Measurements from ENCODE around the gene UBAC1. TPM values are rescaled to one million over a fixed set of nuclear protein-coding genes. Genes with fewer than 3 reads are reported as not detected.

Gene UBAC1
- 35.9 and 36.2 TPM in 2 replicates for total RNA-seq

- peak; percentile 97 for DNase-seq
Observed at GRCh38 chr9:135961277-135961715, at the start of gene UBAC1. UBAC1 (minus strand) TSS chr9:135961373; CDS start chr9:135961162, 211 bp downstream.

GRCh38 chr9:136010615-136011361 lies 49.6 kb upstream of the UBAC1 start:
- DNase-seq: peak; percentile 75

- no peak for DNase-seq
Observed at GRCh38 chr9:136010176-136010575, 49.0 kb upstream of the UBAC1 start.

- no peak for DNase-seq
Observed at GRCh38 chr9:136009516-136009915, 48.3 kb upstream of the UBAC1 start.

- DNase-seq: no peak
Observed at GRCh38 chr9:136008693-136008997, 47.5 kb upstream of the UBAC1 start.

GRCh38 chr9:136007934-136008692 lies 46.9 kb upstream of the UBAC1 start:
- DNase-seq: peak; percentile 77

GRCh38 chr9:136007276-136007933 lies 46.2 kb upstream of the UBAC1 start:
- DNase-seq: peak; percentile 27

- DNase-seq: no peak
Observed at GRCh38 chr9:136006169-136006568, 45.0 kb upstream of the UBAC1 start.

- no peak for DNase-seq
Observed at GRCh38 chr9:136004712-136005111, 43.5 kb upstream of the UBAC1 start.

- DNase-seq: no peak
Observed at GRCh38 chr9:136004219-136004618, 43.0 kb upstream of the UBAC1 start.

- no peak for DNase-seq
Observed at GRCh38 chr9:136003411-136004218, 42.4 kb upstream of the UBAC1 start.

GRCh38 chr9:136002881-136003280 lies 41.7 kb upstream of the UBAC1 start:
- no peak for DNase-seq

- DNase-seq: no peak
Observed at GRCh38 chr9:136002215-136002614, 41.0 kb upstream of the UBAC1 start.

- DNase-seq: no peak
Observed at GRCh38 chr9:136001231-136001630, 40.1 kb upstream of the UBAC1 start.

- DNase-seq: no peak
Observed at GRCh38 chr9:135998410-135999071, 37.4 kb upstream of the UBAC1 start.

GRCh38 chr9:135998016-135998380 lies 36.8 kb upstream of the UBAC1 start:
- no peak for DNase-seq

- DNase-seq: peak; percentile 32
Observed at GRCh38 chr9:135997090-135998015, 36.2 kb upstream of the UBAC1 start.

GRCh38 chr9:135995816-135996215 lies 34.6 kb upstream of the UBAC1 start:
- DNase-seq: no peak

GRCh38 chr9:135994501-135995192 lies 33.5 kb upstream of the UBAC1 start:
- no peak for DNase-seq

- no peak for DNase-seq
Observed at GRCh38 chr9:135993765-135994500, 32.8 kb upstream of the UBAC1 start.

Data from dermis blood vessel endothelial cell (primary cell).